ENCODE measurements around the gene MAML2.

MAML2 gene

GRCh38 chr11:96012086-96012824 lies 330.7 kb downstream of the MAML2 start:
- DNase-seq (ENCODE audit: low read depth in 2 of 2) = peak in 1 of 2 experiments; percentile 40

GRCh38 chr11:96010683-96011082 lies 332.3 kb downstream of the MAML2 start:
- DNase-seq (ENCODE audit: low read depth in 2 of 2) = no peak

GRCh38 chr11:96008161-96008720 lies 334.8 kb downstream of the MAML2 start:
- peak; percentile 60 to 66 for DNase-seq (ENCODE audit: low read depth in 2 of 2)

GRCh38 chr11:96006037-96006436 lies 337.0 kb downstream of the MAML2 start:
- no peak for DNase-seq (ENCODE audit: low read depth in 2 of 2)

GRCh38 chr11:96004862-96005261 lies 338.1 kb downstream of the MAML2 start:
- DNase-seq (ENCODE audit: low read depth in 2 of 2) = no peak

GRCh38 chr11:96002754-96003290 lies 340.2 kb downstream of the MAML2 start:
- no peak for DNase-seq (ENCODE audit: low read depth in 2 of 2)

GRCh38 chr11:96002339-96002738 lies 340.7 kb downstream of the MAML2 start:
- DNase-seq (ENCODE audit: low read depth in 2 of 2) = no peak

- no peak for DNase-seq (ENCODE audit: low read depth in 2 of 2)
Observed at GRCh38 chr11:96001037-96001436, 342.0 kb downstream of the MAML2 start.

- no peak for DNase-seq (ENCODE audit: low read depth in 2 of 2)
Observed at GRCh38 chr11:95999711-96000406, 343.1 kb downstream of the MAML2 start.

GRCh38 chr11:95996621-95997235 lies 346.3 kb downstream of the MAML2 start:
- DNase-seq (ENCODE audit: low read depth in 2 of 2) = peak; percentile 56 to 62

- no peak for DNase-seq (ENCODE audit: low read depth in 2 of 2)
Observed at GRCh38 chr11:95994329-95994728, 348.7 kb downstream of the MAML2 start.

GRCh38 chr11:95993438-95994298 lies 349.3 kb downstream of the MAML2 start:
- no peak for DNase-seq (ENCODE audit: low read depth in 2 of 2)

GRCh38 chr11:95991545-95991944 lies 351.4 kb downstream of the MAML2 start:
- peak in 1 of 2 experiments; percentile 54 for DNase-seq (ENCODE audit: low read depth in 2 of 2)

- DNase-seq (ENCODE audit: low read depth in 2 of 2) = no peak
Observed at GRCh38 chr11:95991101-95991500, 351.9 kb downstream of the MAML2 start.

GRCh38 chr11:95989780-95990179 lies 353.2 kb downstream of the MAML2 start:
- DNase-seq (ENCODE audit: low read depth in 2 of 2) = no peak

- no peak for DNase-seq (ENCODE audit: low read depth in 2 of 2)
Observed at GRCh38 chr11:95989076-95989605, 353.9 kb downstream of the MAML2 start.

GRCh38 chr11:95985174-95985808 lies 357.7 kb downstream of the MAML2 start:
- DNase-seq (ENCODE audit: low read depth in 2 of 2) = no peak

GRCh38 chr11:95984072-95984471 lies 358.9 kb downstream of the MAML2 start:
- DNase-seq (ENCODE audit: low read depth in 2 of 2) = no peak

- DNase-seq (ENCODE audit: low read depth in 2 of 2) = no peak
Observed at GRCh38 chr11:95977534-95978174, 365.3 kb downstream of the MAML2 start.

- no peak for DNase-seq (ENCODE audit: low read depth in 2 of 2)
Observed at GRCh38 chr11:95976550-95976949, 366.4 kb downstream of the MAML2 start.
